ENCODE data around the gene HPS1. TPM values are rescaled to one million over a fixed set of nuclear protein-coding genes. Genes with fewer than 3 reads are reported as not detected.
A peak's percentile ranks its signal among the peaks of the same experiment; 100 is the strongest.

Gene HPS1
- total RNA-seq, 1 experiment from 2014 or later = 40.0 TPM

- no peak for DNase-seq (ENCODE audit: low spot score)
Measured at GRCh38 chr10:98414578-98414931, 32.2 kb downstream of the HPS1 start.

GRCh38 chr10:98411768-98412167, 35.0 kb downstream of the HPS1 start:
- DNase-seq (ENCODE audit: low spot score) = no peak

- DNase-seq (ENCODE audit: low spot score) = no peak
Measured at GRCh38 chr10:98411166-98411565, 35.6 kb downstream of the HPS1 start.

- no peak for DNase-seq (ENCODE audit: low spot score)
Measured at GRCh38 chr10:98410759-98411158, 36.0 kb downstream of the HPS1 start.

- DNase-seq (ENCODE audit: low spot score) = no peak
Measured at GRCh38 chr10:98410135-98410743, 36.5 kb downstream of the HPS1 start.

GRCh38 chr10:98408799-98409198, 37.9 kb downstream of the HPS1 start:
- DNase-seq (ENCODE audit: low spot score) = no peak

- DNase-seq (ENCODE audit: low spot score) = no peak
Measured at GRCh38 chr10:98407744-98408241, 38.9 kb downstream of the HPS1 start.

GRCh38 chr10:98407017-98407743, 39.6 kb downstream of the HPS1 start:
- DNase-seq (ENCODE audit: low spot score) = no peak

- DNase-seq (ENCODE audit: low spot score) = no peak
Measured at GRCh38 chr10:98405422-98405821, 41.3 kb downstream of the HPS1 start.

GRCh38 chr10:98404571-98405359, 42.0 kb downstream of the HPS1 start:
- peak; percentile 59 for DNase-seq (ENCODE audit: low spot score)

GRCh38 chr10:98403812-98404504, 42.8 kb downstream of the HPS1 start:
- DNase-seq (ENCODE audit: low spot score) = peak; percentile 61

GRCh38 chr10:98402931-98403718, 43.6 kb downstream of the HPS1 start:
- no peak for DNase-seq (ENCODE audit: low spot score)

- no peak for DNase-seq (ENCODE audit: low spot score)
Measured at GRCh38 chr10:98402478-98402877, 44.3 kb downstream of the HPS1 start.

- no peak for DNase-seq (ENCODE audit: low spot score)
Measured at GRCh38 chr10:98400482-98400881, 46.3 kb downstream of the HPS1 start.

- no peak for DNase-seq (ENCODE audit: low spot score)
Measured at GRCh38 chr10:98399784-98400183, 47.0 kb downstream of the HPS1 start.

- no peak for DNase-seq (ENCODE audit: low spot score)
Measured at GRCh38 chr10:98397089-98397600, 49.6 kb downstream of the HPS1 start.

GRCh38 chr10:98396096-98397063, 50.4 kb downstream of the HPS1 start:
- no peak for DNase-seq (ENCODE audit: low spot score)

- DNase-seq (ENCODE audit: low spot score) = no peak
Measured at GRCh38 chr10:98394851-98395440, 51.8 kb downstream of the HPS1 start.

GRCh38 chr10:98391578-98391991, 55.1 kb downstream of the HPS1 start:
- no peak for DNase-seq (ENCODE audit: low spot score)

All from A172 (cell line).